RKO (cell line): ENCODE data around the gene NXNL2.
A peak's percentile ranks its signal among the peaks of the same experiment; 100 is the strongest.

ENCODE experiments used
- DNase-seq: peaks from one replicate; pipeline ENCODE4 v3.0.0-alpha.2; 2016; ENCODE audit warnings: low spot score

NXNL2 gene

GRCh38 chr9:88531920-88532698 is 2.9 kb upstream of the NXNL2 start:
- no peak for DNase-seq

DNA sequence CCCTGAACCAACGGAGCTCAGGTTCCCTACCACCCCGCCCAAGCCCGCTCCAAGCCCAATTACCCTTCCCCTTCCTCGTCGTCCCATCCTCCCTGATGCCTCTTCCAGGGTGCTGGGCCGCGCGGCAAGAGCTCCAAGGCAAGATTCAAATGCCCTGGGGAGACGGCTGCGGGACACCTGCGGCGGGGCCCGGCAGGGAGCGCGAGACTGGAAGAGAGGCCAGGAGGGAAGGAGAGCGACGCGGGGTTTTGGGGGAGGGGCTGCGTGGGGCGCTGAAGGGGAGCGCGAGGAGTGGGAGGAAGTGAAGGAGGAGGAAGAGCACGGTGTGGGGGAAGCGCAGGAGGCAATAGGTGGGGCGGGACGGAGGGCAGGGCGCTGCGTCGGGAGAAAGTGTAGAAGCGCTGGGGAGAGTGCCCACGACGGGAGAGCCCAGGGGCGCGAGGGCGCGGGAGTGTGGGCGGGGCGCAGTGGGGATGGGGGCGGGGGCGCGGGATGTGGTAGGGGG is 975 bp upstream of the NXNL2 start:
- DNase-seq, result no peak

DNA sequence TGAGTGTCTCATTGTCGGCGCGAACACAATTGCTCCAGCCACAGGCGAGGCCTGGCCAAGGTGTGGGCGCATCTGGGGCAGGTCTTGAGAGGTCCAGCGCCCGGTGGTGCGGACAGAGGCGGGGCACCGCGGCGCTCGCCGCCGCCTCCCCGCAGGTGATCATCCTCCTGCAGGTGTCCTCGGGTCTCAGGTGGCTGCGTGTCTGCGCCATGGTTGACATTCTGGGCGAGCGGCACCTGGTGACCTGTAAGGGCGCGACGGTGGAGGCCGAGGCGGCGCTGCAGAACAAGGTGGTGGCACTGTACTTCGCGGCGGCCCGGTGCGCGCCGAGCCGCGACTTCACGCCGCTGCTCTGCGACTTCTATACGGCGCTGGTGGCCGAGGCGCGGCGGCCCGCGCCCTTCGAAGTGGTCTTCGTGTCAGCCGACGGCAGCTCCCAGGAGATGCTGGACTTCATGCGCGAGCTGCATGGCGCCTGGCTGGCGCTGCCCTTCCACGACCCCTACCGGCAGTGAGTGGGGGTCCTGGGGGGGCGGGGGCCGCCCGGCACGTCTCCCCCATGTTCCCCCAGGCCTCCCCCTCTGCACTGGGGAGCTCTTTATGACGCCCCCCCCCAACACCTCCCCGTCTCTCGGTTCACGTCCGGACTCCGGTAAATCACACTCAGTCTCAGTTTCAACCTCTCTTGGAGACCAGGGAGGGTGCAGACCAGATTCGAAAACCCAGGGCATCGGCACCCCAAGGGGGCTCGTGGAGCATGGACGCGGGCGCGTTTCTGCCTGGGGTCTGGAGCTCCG is 446 bp downstream of the NXNL2 start:
- DNase-seq, result no peak

GRCh38 chr9:88536023-88536324 is 996 bp downstream of the NXNL2 start:
- no peak for DNase-seq

- DNase-seq, result no peak
These were observed 2.2 kb downstream of the NXNL2 start for GRCh38 chr9:88536951-88537760.

DNA sequence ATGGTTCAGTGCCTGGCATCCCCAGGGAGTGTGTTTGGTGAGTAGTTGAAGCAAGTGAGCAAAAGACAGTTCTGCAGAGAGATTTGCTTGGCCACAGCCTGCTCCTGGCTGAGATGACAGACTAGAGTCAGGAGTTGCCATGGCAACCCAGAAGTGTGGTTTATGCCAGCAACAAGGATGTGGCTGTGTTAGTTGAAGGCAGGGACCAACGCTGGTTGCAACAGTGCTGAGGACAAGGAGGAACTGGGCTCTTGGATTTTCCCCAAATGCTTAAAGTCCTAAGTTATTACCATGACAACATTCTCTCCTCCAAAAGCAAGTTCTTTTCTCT is 2.7 kb downstream of the NXNL2 start:
- peak; percentile 43 for DNase-seq

DNA sequence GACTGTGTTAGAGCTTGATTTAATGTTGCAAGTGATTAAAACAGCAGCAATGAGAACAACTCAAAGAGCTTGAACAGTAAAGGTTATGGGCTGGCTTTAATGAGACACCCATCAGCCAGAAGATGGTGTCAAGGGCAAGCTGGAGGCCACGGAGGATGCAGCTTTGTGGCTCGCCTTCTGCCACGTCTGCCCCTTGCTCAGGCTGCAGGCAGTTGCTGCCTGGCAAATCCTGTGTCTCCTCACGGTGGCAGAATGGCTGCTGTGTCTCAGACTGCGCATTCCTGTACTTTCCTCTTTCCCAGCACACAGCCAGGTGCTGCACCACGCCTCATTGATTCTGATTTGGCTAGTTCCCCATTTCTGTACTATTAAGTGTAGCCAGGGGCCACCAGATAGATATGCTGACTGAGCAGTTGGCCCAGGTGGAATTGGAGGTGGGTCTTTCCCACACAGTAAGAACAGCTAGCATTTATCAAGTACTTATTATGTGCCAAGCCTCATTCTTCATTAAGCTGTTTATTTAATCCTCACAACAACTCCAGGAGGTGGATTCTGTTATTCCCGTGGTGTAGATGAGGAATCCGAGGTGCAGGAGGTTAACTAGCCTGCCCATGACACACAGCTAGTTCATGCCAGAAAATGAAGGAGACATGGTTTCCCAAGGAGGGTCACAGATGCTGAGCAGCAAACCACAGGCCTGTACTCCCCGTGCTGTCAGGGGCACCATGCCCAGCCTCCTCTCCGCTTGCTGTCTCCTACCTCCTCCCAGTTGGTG is 3.5 kb downstream of the NXNL2 start:
- no peak for DNase-seq

GRCh38 chr9:88539246-88539645 is 4.3 kb downstream of the NXNL2 start:
- DNase-seq, result no peak

- DNase-seq, result no peak
These were observed 5.3 kb downstream of the NXNL2 start for GRCh38 chr9:88540251-88540763.

DNA sequence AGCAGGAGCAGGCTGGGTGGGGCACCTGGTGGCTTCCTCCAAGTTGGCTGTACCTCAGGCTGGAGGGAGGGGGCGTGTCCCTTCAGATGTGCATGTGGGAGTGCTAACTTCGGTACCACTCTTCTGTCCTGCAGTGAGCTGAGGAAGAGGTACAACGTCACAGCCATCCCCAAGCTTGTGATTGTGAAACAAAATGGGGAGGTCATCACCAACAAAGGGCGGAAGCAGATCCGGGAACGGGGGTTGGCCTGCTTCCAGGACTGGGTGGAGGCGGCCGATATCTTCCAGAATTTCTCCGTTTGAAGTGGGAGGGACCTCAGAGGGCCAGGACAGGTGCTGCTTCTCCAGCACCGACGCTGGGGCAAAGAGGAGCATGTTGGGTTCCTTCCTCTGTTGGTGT is 9.3 kb downstream of the NXNL2 start:
- no peak for DNase-seq

GRCh38 chr9:88551546-88552137 is 16.7 kb downstream of the NXNL2 start:
- no peak for DNase-seq

DNA sequence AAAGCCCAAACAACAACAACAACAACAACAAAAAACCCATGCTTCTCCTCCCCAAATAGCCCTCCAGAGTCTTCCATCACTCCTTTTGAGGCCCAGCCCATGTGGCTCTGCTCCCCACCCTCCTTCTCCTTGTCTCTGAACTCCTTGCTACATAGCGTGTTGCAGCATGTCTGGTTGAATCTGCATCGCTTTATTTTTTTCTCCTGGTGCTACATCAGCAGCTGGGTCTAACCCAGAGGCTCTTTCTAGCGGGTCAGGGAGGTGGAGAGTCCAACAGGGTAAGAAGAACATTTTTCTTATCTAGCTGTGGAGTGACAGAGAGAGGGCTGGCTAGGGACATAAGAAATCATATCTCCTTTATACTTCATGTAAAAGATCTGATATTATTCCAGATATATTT is 18.4 kb downstream of the NXNL2 start:
- no peak for DNase-seq

DNA sequence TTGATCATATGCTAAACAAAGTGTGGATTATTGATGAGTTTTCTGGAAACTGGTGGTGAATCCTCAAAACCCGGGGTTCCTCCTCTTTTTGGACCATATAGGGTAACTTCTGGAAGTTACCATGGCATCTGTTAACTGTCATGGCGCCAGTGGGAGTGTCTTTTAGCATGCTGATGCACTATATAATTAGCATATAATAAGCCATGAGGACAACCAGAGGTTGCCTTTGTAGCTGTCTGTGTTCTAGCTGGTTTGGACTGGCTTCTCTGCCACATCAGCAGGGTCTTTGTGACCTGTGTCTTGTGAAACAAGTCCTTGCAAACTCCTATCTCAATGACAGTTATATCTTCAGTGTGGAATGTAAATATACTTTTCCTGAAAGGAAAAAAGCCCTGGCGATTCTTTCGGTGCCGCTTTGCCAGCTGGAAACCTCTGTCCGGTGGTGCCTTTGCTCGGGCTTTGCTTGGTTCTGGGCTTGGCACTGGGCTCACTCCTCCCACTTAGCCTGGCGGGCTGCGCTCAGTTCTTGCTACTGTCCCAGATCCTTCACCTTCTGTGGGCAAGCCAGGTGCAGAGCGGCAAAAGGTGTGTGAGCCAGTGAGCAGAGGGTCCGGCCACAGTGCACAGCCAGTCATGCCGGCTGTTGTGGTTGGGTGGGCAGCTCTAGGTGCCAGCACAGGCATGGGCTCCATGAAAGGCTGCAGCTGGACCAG is 20.4 kb downstream of the NXNL2 start:
- DNase-seq, result no peak

DNA sequence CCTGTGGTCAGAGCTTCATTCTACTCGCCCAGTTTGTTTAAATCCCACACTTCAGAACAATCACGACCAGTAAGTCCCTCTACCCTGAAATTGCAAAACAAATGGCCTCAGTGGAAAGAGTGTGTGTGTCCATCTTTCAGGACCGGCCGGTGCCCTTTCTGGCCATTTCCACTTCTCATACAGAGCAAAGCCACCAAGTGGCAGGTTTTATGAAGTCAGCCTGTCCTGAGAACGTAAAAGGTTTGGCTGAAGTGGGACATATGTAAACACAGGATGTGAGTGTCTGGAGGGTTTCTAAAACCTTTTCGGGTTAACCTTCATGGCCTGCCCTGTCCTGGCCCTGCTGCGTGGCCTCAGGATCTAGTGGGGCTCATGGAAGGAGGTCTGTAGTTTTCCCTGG is 24.7 kb downstream of the NXNL2 start:
- DNase-seq, result no peak

DNA sequence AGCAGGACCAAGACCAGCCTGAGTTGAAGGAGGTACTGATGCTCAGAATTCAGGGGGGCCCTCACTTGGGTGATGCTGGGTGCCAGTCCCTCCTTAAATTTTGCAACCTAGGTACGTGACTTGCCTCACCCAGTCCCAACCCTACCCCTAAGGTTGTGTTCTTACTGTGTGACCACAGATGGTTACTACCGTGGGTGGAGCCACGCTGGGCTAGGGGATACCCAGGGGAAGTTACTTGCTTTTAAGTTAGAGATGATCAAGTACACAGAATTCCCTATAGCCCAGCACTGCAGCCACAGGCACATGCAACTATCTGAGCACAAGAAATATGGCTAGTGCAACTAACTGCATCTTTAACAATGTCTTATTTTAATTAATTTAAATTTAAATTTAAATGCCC is 32.9 kb downstream of the NXNL2 start:
- DNase-seq, result no peak

DNA sequence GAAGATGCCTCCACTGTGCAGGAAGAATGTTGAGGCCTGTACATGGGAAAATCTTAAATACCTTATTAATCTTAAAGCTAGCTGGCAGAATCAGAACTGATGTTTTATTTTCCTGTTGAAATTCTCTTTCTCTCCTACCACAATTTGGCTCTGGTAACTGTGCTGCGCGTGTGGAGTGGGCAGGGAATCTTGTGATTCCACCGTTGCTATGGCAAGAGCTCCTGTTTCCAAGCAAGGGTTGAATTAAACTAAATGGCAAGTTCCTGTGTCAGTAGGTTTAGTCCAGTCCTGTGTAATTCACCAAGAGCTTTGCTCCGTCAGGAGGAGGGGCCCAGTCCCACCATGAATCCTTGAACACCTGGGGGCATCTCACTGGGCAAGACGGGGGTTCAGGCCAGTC is 36.4 kb downstream of the NXNL2 start:
- no peak for DNase-seq

GRCh38 chr9:88572684-88573083 is 37.7 kb downstream of the NXNL2 start:
- no peak for DNase-seq

- DNase-seq, result no peak
These were observed 40.0 kb downstream of the NXNL2 start for GRCh38 chr9:88574953-88575352.

- DNase-seq, result no peak
These were observed 42.5 kb downstream of the NXNL2 start for GRCh38 chr9:88577256-88578120.
